Skeletal muscle satellite cell (primary cell): ENCODE results near the gene SIN3B.

Source experiments
- H3K27me3 ChIP-seq: 2 replicates; pipeline ENCODE4 v1.7.0; 2013; ENCODE audit warnings: low read length; ENCODE audit not compliant: control insufficient read depth, insufficient read depth
- H3K36me3 ChIP-seq: 2 replicates; pipeline ENCODE4 v1.7.0; 2013; ENCODE audit warnings: mild to moderate bottlenecking, control low read depth, low read length; ENCODE audit not compliant: insufficient read depth
- H3K4me1 ChIP-seq: 2 replicates; pipeline ENCODE4 v1.7.0; 2013; ENCODE audit warnings: low read length; ENCODE audit not compliant: control insufficient read depth, insufficient read depth
- H3K4me2 ChIP-seq: 2 replicates; pipeline ENCODE4 v1.7.0; 2013; ENCODE audit warnings: mild to moderate bottlenecking, low read length
- H3K4me3 ChIP-seq: 2 replicates; pipeline ENCODE4 v1.7.0; 2013; ENCODE audit warnings: low read length
- H3K9ac ChIP-seq: 2 replicates; pipeline ENCODE4 v1.7.0; 2013; ENCODE audit warnings: mild to moderate bottlenecking, low read depth, low read length, moderate library complexity
- H3K9me3 ChIP-seq: replicated peaks from 2 replicates; pipeline ENCODE4 v1.7.0; 2013; ENCODE audit warnings: mild to moderate bottlenecking, control low read depth, low read length

SIN3B gene

GRCh38 chr19:16893686-16893989 lies 64.4 kb downstream of the SIN3B start:
- H3K9ac ChIP-seq, result no peak overlapping the region

GRCh38 chr19:16894080-16894479 lies 64.9 kb downstream of the SIN3B start:
- H3K36me3 ChIP-seq, result no peaks in the 10 kb centered on the region
- peaks cover 13% of the 10 kb centered on the region for H3K4me1 ChIP-seq
- H3K9ac ChIP-seq, result no peak overlapping the region

More at GRCh38 chr19:16893686-16893989, 64.4 kb downstream of the SIN3B start:
- H3K9me3 ChIP-seq, result no peaks in the 10 kb centered on the region
- no peak overlapping the region for H3K4me2 ChIP-seq
- peaks cover 31% of the 10 kb centered on the region for H3K27me3 ChIP-seq
- H3K4me3 ChIP-seq, result no peak overlapping the region
- H3K4me1 ChIP-seq, result peaks cover 18% of the 10 kb centered on the region
- no peaks in the 10 kb centered on the region for H3K36me3 ChIP-seq

GRCh38 chr19:16895467-16896145 lies 66.4 kb downstream of the SIN3B start:
- H3K27me3 ChIP-seq, result peaks cover 28% of the 10 kb centered on the region
- no peaks in the 10 kb centered on the region for H3K36me3 ChIP-seq
- no peaks in the 10 kb centered on the region for H3K9me3 ChIP-seq
- peak overlapping the region; percentile 79 for H3K4me2 ChIP-seq
- H3K4me1 ChIP-seq, result peaks cover 7% of the 10 kb centered on the region
- H3K4me3 ChIP-seq, result no peak overlapping the region
- no peak overlapping the region for H3K9ac ChIP-seq

More at GRCh38 chr19:16894080-16894479, 64.9 kb downstream of the SIN3B start:
- Histone ChIP-seq H3K9me3 (no peaks in the 10 kb centered on the region), H3K4me3 (no peak overlapping the region), H3K27me3 (peaks cover 31% of the 10 kb centered on the region), H3K4me2 (no peak overlapping the region)

GRCh38 chr19:16896146-16897028 lies 67.2 kb downstream of the SIN3B start:
- Histone ChIP-seq H3K27me3 (peaks cover 32% of the 10 kb centered on the region), H3K9ac (peak overlapping the region; percentile 11), H3K36me3 (no peaks in the 10 kb centered on the region), H3K4me3 (peak overlapping the region; percentile 51), H3K4me2 (peak overlapping the region; percentile 79), H3K4me1 (peaks cover 7% of the 10 kb centered on the region), H3K9me3 (no peaks in the 10 kb centered on the region)

GRCh38 chr19:16897029-16897855 lies 68.0 kb downstream of the SIN3B start:
- Histone ChIP-seq H3K4me2 (peak overlapping the region; percentile 79), H3K9ac (peak overlapping the region; percentile 51), H3K9me3 (no peaks in the 10 kb centered on the region), H3K4me3 (peak overlapping the region; percentile 72), H3K36me3 (no peaks in the 10 kb centered on the region), H3K27me3 (peaks cover 32% of the 10 kb centered on the region), H3K4me1 (peaks cover 7% of the 10 kb centered on the region)

- Histone ChIP-seq H3K4me2 (peak overlapping the region; percentile 79), H3K27me3 (peaks cover 28% of the 10 kb centered on the region), H3K36me3 (no peaks in the 10 kb centered on the region), H3K4me1 (peaks cover 7% of the 10 kb centered on the region), H3K4me3 (peak overlapping the region; percentile 72), H3K9me3 (no peaks in the 10 kb centered on the region), H3K9ac (peak overlapping the region; percentile 51)
Observed at GRCh38 chr19:16897856-16898161, 68.6 kb downstream of the SIN3B start.

GRCh38 chr19:16898361-16899015 lies 69.3 kb downstream of the SIN3B start:
- H3K4me3 ChIP-seq, result no peak overlapping the region

GRCh38 chr19:16899566-16900075 lies 70.4 kb downstream of the SIN3B start:
- H3K9me3 ChIP-seq, result no peaks in the 10 kb centered on the region
- peaks cover 15% of the 10 kb centered on the region for H3K27me3 ChIP-seq
- H3K36me3 ChIP-seq, result no peaks in the 10 kb centered on the region
- no peak overlapping the region for H3K4me3 ChIP-seq
- H3K4me1 ChIP-seq, result peaks cover 7% of the 10 kb centered on the region
- no peak overlapping the region for H3K4me2 ChIP-seq
- no peak overlapping the region for H3K9ac ChIP-seq

More at GRCh38 chr19:16898361-16899015, 69.3 kb downstream of the SIN3B start:
- no peaks in the 10 kb centered on the region for H3K9me3 ChIP-seq
- peaks cover 7% of the 10 kb centered on the region for H3K4me1 ChIP-seq
- H3K4me2 ChIP-seq, result no peak overlapping the region
- H3K36me3 ChIP-seq, result no peaks in the 10 kb centered on the region
- peaks cover 21% of the 10 kb centered on the region for H3K27me3 ChIP-seq
- no peak overlapping the region for H3K9ac ChIP-seq

GRCh38 chr19:16901491-16902175 lies 72.4 kb downstream of the SIN3B start:
- H3K4me1 ChIP-seq, result peaks cover under 1% of the 10 kb centered on the region
- no peaks in the 10 kb centered on the region for H3K36me3 ChIP-seq
- no peak overlapping the region for H3K4me3 ChIP-seq
- no peaks in the 10 kb centered on the region for H3K9me3 ChIP-seq
- H3K4me2 ChIP-seq, result no peak overlapping the region
- no peak overlapping the region for H3K9ac ChIP-seq
- H3K27me3 ChIP-seq, result peaks cover 4% of the 10 kb centered on the region

- Histone ChIP-seq H3K27me3 (peaks cover 4% of the 10 kb centered on the region), H3K9me3 (no peaks in the 10 kb centered on the region), H3K4me1 (no peaks in the 10 kb centered on the region), H3K36me3 (no peaks in the 10 kb centered on the region), H3K4me2 (no peak overlapping the region), H3K4me3 (no peak overlapping the region), H3K9ac (no peak overlapping the region)
Observed at GRCh38 chr19:16902545-16902944, 73.3 kb downstream of the SIN3B start.
